PFSK-1 (cell line): ENCODE measurements around the gene TBC1D24.

ENCODE experiments used
- FOXP2 ChIP-seq: optimal IDR thresholded peaks from 2 replicates; pipeline ENCODE3; 2011; ENCODE audit warnings: borderline replicate concordance, control low read depth, inconsistent platforms; ENCODE audit not compliant: insufficient read depth; ENCODE audit errors: extremely low read length, extremely low read depth
- POLR2AphosphoS5 ChIP-seq: IDR thresholded peaks from 2 replicates; pipeline ENCODE4 v1.6.1; 2012; ENCODE audit warnings: low read depth, mild to moderate bottlenecking, control low read depth, low read length, moderate library complexity
- SIN3A ChIP-seq: IDR thresholded peaks from 2 replicates; pipeline ENCODE4 v1.6.1; 2012; ENCODE audit warnings: mild to moderate bottlenecking, low read length, moderate library complexity, borderline replicate concordance; ENCODE audit not compliant: insufficient read depth
- TAF1 ChIP-seq: IDR thresholded peaks from 2 replicates; pipeline ENCODE4 v1.6.1; 2012; ENCODE audit warnings: low read length, control low read depth, borderline replicate concordance; ENCODE audit not compliant: insufficient read depth
- TF ChIP-seq, protein P1 (sequence below), 2 experiments: IDR thresholded peaks; 2 replicates each; pipeline versions ENCODE4 v1.6.1 to v1.8.0; 2011 to 2012; ENCODE audit warnings: low read depth in 2 of 2, low read length in 2 of 2, control low read depth in 1 of 2, inconsistent platforms in 1 of 2, mild to moderate bottlenecking in 1 of 2, moderate library complexity in 1 of 2; ENCODE audit not compliant: insufficient read depth in 1 of 2

Gene TBC1D24

GRCh38 chr16:2514333-2515179, 39.6 kb downstream of the TBC1D24 start:
- TF ChIP-seq, protein P1, sequence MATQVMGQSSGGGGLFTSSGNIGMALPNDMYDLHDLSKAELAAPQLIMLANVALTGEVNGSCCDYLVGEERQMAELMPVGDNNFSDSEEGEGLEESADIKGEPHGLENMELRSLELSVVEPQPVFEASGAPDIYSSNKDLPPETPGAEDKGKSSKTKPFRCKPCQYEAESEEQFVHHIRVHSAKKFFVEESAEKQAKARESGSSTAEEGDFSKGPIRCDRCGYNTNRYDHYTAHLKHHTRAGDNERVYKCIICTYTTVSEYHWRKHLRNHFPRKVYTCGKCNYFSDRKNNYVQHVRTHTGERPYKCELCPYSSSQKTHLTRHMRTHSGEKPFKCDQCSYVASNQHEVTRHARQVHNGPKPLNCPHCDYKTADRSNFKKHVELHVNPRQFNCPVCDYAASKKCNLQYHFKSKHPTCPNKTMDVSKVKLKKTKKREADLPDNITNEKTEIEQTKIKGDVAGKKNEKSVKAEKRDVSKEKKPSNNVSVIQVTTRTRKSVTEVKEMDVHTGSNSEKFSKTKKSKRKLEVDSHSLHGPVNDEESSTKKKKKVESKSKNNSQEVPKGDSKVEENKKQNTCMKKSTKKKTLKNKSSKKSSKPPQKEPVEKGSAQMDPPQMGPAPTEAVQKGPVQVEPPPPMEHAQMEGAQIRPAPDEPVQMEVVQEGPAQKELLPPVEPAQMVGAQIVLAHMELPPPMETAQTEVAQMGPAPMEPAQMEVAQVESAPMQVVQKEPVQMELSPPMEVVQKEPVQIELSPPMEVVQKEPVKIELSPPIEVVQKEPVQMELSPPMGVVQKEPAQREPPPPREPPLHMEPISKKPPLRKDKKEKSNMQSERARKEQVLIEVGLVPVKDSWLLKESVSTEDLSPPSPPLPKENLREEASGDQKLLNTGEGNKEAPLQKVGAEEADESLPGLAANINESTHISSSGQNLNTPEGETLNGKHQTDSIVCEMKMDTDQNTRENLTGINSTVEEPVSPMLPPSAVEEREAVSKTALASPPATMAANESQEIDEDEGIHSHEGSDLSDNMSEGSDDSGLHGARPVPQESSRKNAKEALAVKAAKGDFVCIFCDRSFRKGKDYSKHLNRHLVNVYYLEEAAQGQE (IDR thresholded peaks at IDR 0.05; ENCODE audit: insufficient read depth in 1 of 2, low read depth in 2 of 2, low read length in 2 of 2) = no peak
- TF ChIP-seq TAF1 = no peak

- TF ChIP-seq SIN3A = no peak
- TF ChIP-seq TAF1 = no peak
- TF ChIP-seq POLR2AphosphoS5 = no peak
- TF ChIP-seq, protein P1 (IDR thresholded peaks at IDR 0.05; ENCODE audit: insufficient read depth in 1 of 2, low read depth in 2 of 2, low read length in 2 of 2) = no peak
- TF ChIP-seq FOXP2 = no peak
Observed at GRCh38 chr16:2515180-2515851, 40.4 kb downstream of the TBC1D24 start.

DNA sequence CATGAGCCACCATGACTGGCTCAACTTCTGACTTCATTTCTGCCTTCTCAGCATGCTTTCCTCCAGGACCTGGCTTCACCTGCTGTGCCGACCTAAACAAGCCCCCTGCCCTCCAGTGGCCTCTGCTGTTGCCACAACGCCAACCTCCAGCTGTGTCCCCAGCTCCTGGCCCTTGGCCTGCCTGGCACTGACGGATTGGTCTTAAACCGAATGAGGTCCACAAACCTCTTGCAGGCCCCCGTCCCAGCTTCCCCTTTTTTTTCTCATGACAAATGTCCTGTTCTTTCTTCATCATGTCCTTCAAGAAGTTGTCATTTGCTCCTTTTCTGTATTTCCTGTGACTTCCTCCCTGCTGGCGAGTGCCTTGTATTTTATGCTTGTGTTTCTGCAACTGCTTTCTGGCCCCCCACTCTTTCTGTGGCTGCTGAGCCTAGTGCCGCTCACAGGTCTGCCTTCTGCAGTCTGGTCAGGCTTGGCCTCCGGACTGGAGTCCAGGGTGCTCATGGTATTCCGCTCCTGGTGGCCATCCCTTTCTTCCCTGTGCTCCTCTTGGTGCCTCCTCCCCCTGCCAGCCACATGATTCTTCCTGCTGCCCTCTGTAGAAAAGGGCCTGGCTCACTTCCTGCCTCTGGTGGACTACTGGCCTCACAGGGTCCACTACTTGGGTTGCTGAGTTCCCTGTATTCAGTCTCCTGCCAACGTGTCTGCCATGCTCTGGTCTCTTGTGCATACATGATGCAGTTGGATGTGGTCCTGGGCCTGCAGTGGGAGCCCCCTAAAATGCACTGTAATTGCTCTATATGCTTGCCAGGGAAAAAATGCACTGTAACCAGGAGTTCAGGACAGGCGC, 41.7 kb downstream of the TBC1D24 start:
- no peak for TF ChIP-seq FOXP2
- no peak for TF ChIP-seq SIN3A
- TF ChIP-seq TAF1 = no peak
- TF ChIP-seq POLR2AphosphoS5 = no peak
- TF ChIP-seq, protein P1 (IDR thresholded peaks at IDR 0.05; ENCODE audit: insufficient read depth in 1 of 2, low read depth in 2 of 2, low read length in 2 of 2) = no peak

- TF ChIP-seq SIN3A = no peak
- TF ChIP-seq TAF1 = no peak
- no peak for TF ChIP-seq FOXP2
- TF ChIP-seq, protein P1 (IDR thresholded peaks at IDR 0.05; ENCODE audit: insufficient read depth in 1 of 2, low read depth in 2 of 2, low read length in 2 of 2) = no peak
- TF ChIP-seq POLR2AphosphoS5 = no peak
Observed at GRCh38 chr16:2517954-2518605, 43.2 kb downstream of the TBC1D24 start.
